HG03520 (cell line): ENCODE measurements around the gene SLC22A16.
"Not testable (repeated sequence)": the region's sequence is repeated elsewhere in the genome, so short reads cannot be mapped to it uniquely, and the experiment has no call there.

Experiments used
- ATAC-seq: cut with Tn5 transposase; IDR thresholded peaks from one replicate; pipeline ENCODE4 v1.9.1; 2021; ENCODE audit warnings: mild to moderate bottlenecking, moderate library complexity; ENCODE audit not compliant: unreplicated experiment

SLC22A16 gene

GRCh38 chr6:110491644-110492317, 15.4 kb upstream of the SLC22A16 start:
- no peak for ATAC-seq

- ATAC-seq: no peak
Measured at GRCh38 chr6:110491299-110491643, 14.9 kb upstream of the SLC22A16 start.

- ATAC-seq: no peak
Measured at GRCh38 chr6:110490110-110490509, 13.7 kb upstream of the SLC22A16 start.

- no peak for ATAC-seq
Measured at GRCh38 chr6:110488606-110489190, 12.3 kb upstream of the SLC22A16 start.

GRCh38 chr6:110487968-110488381, 11.6 kb upstream of the SLC22A16 start:
- ATAC-seq: not testable (repeated sequence)

- no peak for ATAC-seq
Measured at GRCh38 chr6:110486756-110487155, 10.3 kb upstream of the SLC22A16 start.

- no peak for ATAC-seq
Measured at GRCh38 chr6:110485491-110485890, 9.1 kb upstream of the SLC22A16 start.

- ATAC-seq: no peak
Measured at GRCh38 chr6:110484321-110484720, 7.9 kb upstream of the SLC22A16 start.

GRCh38 chr6:110482774-110483400, 6.5 kb upstream of the SLC22A16 start:
- ATAC-seq: no peak

- no peak for ATAC-seq
Measured at GRCh38 chr6:110481081-110481480, 4.7 kb upstream of the SLC22A16 start.

GRCh38 chr6:110475066-110475653, 1.3 kb downstream of the SLC22A16 start:
- no peak for ATAC-seq

- no peak for ATAC-seq
Measured at GRCh38 chr6:110474500-110474899, 1.9 kb downstream of the SLC22A16 start.

GRCh38 chr6:110472739-110473138, 3.7 kb downstream of the SLC22A16 start:
- no peak for ATAC-seq

- no peak for ATAC-seq
Measured at GRCh38 chr6:110471726-110472365, 4.6 kb downstream of the SLC22A16 start.

- no peak for ATAC-seq
Measured at GRCh38 chr6:110468731-110469130, 7.7 kb downstream of the SLC22A16 start.

- no peak for ATAC-seq
Measured at GRCh38 chr6:110467566-110468140, 8.8 kb downstream of the SLC22A16 start.

GRCh38 chr6:110462884-110463481, 13.4 kb downstream of the SLC22A16 start:
- ATAC-seq: no peak

- ATAC-seq: no peak
Measured at GRCh38 chr6:110461376-110461775, 15.0 kb downstream of the SLC22A16 start.

- no peak for ATAC-seq
Measured at GRCh38 chr6:110459137-110459536, 17.3 kb downstream of the SLC22A16 start.

GRCh38 chr6:110458476-110458875, 17.9 kb downstream of the SLC22A16 start:
- ATAC-seq: no peak
